NCI-H2227 (cell line): ENCODE results near the gene CSGALNACT2.

ENCODE experiments used
- DNase-seq: peaks from one replicate; lab custom pipeline; 2025; ENCODE audit not compliant: unreplicated experiment; lab: John Stamatoyannopoulos, UW

CSGALNACT2 gene

GRCh38 chr10:43226851-43227845 is 88.9 kb downstream of the CSGALNACT2 start:
- DNase-seq = no peak

GRCh38 chr10:43227911-43228782 is 89.9 kb downstream of the CSGALNACT2 start:
- no peak for DNase-seq

GRCh38 chr10:43228783-43229207 is 90.5 kb downstream of the CSGALNACT2 start:
- DNase-seq = no peak

- DNase-seq = peak; percentile 32
These were observed 91.2 kb downstream of the CSGALNACT2 start for GRCh38 chr10:43229208-43230061.

GRCh38 chr10:43230101-43230908 is 92.1 kb downstream of the CSGALNACT2 start:
- DNase-seq = peak; percentile 3

GRCh38 chr10:43230909-43231522 is 92.8 kb downstream of the CSGALNACT2 start:
- no peak for DNase-seq

- DNase-seq = no peak
These were observed 93.4 kb downstream of the CSGALNACT2 start for GRCh38 chr10:43231523-43232078.

GRCh38 chr10:43233601-43234430 is 95.6 kb downstream of the CSGALNACT2 start:
- no peak for DNase-seq

- DNase-seq = no peak
These were observed 96.3 kb downstream of the CSGALNACT2 start for GRCh38 chr10:43234471-43235041.
